Chondrocyte (in vitro differentiated cells): ENCODE results near the gene CCDC91. TPM values are rescaled to one million over a fixed set of nuclear protein-coding genes. Genes with fewer than 3 reads are reported as not detected.

Experiments used
- DNase-seq: peaks from one replicate; pipeline ENCODE4 v3.0.0; 2021; ENCODE audit warnings: mixed read lengths, low spot score
- H3K27ac Mint-ChIP-seq: one replicate; pipeline ENCODE4 v1.8.0; 2021; ENCODE audit warnings: mild to moderate bottlenecking, moderate library complexity, mixed read lengths; ENCODE audit not compliant: unreplicated experiment
- H3K27me3 Mint-ChIP-seq: 2 replicates; pipeline ENCODE4 v1.8.0; 2021; ENCODE audit warnings: low read depth, mixed read lengths
- H3K36me3 Mint-ChIP-seq: 2 replicates; pipeline ENCODE4 v1.8.0; 2021; ENCODE audit warnings: low read depth, mixed read lengths
- H3K4me1 Mint-ChIP-seq: 2 replicates; pipeline ENCODE4 v1.8.0; 2021; ENCODE audit warnings: low read depth, mild to moderate bottlenecking, mixed read lengths
- H3K4me3 Mint-ChIP-seq: one replicate; pipeline ENCODE4 v1.8.0; 2021; ENCODE audit warnings: mild to moderate bottlenecking, moderate library complexity, mixed read lengths; ENCODE audit not compliant: unreplicated experiment
- H3K9me3 Mint-ChIP-seq: 2 replicates; pipeline ENCODE4 v1.8.0; 2021; ENCODE audit warnings: low read depth, mixed read lengths
- total RNA-seq: library from RNA; stranded (reverse); gene quantifications from 3 replicates; pipeline ENCODE4 v1.2.1, GENCODE V29; 2021
- TF ChIP-seq, protein P1 (sequence below): fragments of 200-600 bp; sonication (generic); IDR thresholded peaks from 2 replicates; pipeline ENCODE4 v1.5.0; 2021; ENCODE audit warnings: antibody characterized with exemption, mild to moderate bottlenecking, moderate library complexity

CCDC91 gene
- total RNA-seq, 1 donor from 2014 or later: 17.7 TPM

DNA sequence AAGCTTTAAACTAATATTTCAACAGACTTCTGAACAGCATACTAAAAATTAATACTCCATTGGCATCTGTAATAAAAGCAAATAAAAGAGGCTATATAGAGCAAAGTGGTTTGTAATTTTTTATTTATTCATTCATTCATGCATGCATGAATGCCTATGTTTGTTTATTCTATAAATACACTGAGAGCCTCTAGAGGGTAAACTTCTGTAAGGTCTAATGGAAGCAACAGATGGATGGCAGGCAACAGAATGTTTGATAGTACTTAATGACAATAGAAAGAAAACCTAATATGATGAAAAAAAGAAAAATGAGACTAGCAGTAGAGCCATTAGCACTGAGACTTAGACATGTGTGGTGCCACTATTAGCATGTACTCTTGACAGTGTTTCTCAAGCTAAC is 253.1 kb downstream of the CCDC91 start:
- no peak for DNase-seq
- Mint-ChIP-seq H3K27ac (no peak overlapping the region), H3K9me3 (no peaks in the 10 kb centered on the region), H3K4me1 (peaks cover 3% of the 10 kb centered on the region), H3K27me3 (no peaks in the 10 kb centered on the region), H3K36me3 (no peaks in the 10 kb centered on the region), H3K4me3 (no peak overlapping the region)
- TF ChIP-seq, protein P1, sequence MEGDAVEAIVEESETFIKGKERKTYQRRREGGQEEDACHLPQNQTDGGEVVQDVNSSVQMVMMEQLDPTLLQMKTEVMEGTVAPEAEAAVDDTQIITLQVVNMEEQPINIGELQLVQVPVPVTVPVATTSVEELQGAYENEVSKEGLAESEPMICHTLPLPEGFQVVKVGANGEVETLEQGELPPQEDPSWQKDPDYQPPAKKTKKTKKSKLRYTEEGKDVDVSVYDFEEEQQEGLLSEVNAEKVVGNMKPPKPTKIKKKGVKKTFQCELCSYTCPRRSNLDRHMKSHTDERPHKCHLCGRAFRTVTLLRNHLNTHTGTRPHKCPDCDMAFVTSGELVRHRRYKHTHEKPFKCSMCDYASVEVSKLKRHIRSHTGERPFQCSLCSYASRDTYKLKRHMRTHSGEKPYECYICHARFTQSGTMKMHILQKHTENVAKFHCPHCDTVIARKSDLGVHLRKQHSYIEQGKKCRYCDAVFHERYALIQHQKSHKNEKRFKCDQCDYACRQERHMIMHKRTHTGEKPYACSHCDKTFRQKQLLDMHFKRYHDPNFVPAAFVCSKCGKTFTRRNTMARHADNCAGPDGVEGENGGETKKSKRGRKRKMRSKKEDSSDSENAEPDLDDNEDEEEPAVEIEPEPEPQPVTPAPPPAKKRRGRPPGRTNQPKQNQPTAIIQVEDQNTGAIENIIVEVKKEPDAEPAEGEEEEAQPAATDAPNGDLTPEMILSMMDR: no peak

DNA sequence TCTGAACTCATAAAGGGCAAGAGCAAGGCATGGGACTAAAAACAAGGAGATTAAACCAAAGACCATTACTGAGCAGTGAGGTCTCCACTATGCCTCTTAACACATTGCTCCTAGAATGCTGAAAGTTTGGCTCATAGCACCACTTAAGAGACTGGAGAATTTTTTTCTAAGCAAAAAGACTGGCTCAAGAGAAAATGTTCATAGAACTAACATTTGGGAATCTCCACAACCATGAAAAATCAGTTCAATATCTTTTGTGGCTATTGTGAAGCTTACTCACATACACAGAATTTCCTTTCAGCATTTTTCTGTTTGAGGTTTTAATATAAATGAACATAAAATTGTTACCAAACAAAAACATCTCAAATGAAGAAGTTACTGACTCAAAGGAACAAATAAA is 255.8 kb downstream of the CCDC91 start:
- Mint-ChIP-seq H3K27ac (no peak overlapping the region), H3K4me3 (no peak overlapping the region), H3K36me3 (no peaks in the 10 kb centered on the region), H3K9me3 (no peaks in the 10 kb centered on the region), H3K4me1 (no peaks in the 10 kb centered on the region), H3K27me3 (no peaks in the 10 kb centered on the region)
- TF ChIP-seq, protein P1: no peak
- no peak for DNase-seq

DNA sequence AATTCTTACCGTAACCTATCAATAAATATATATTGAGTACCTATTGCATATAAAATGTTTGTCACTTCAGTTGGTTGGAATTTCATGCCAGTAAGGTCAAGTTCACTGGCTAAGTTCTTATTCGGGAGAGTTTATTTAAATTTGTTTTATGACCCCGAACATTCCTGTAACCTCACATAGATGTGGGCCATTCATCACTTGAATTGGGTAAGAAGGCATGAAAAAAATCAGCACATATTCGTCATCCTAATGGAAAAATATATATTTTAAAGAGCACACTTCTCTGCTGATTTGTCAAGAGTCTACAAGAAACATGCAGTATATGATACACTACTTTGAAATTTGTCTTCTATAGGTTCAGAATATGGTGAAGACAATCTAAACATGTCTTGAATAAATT is 263.4 kb downstream of the CCDC91 start:
- TF ChIP-seq, protein P1: no peak
- H3K9me3 Mint-ChIP-seq: no peaks in the 10 kb centered on the region
- no peak for DNase-seq
- H3K4me1 Mint-ChIP-seq: peaks cover 6% of the 10 kb centered on the region
- H3K27me3 Mint-ChIP-seq: no peaks in the 10 kb centered on the region
- no peak overlapping the region for H3K4me3 Mint-ChIP-seq
- H3K36me3 Mint-ChIP-seq: peaks cover 2% of the 10 kb centered on the region
- H3K27ac Mint-ChIP-seq: no peak overlapping the region

DNA sequence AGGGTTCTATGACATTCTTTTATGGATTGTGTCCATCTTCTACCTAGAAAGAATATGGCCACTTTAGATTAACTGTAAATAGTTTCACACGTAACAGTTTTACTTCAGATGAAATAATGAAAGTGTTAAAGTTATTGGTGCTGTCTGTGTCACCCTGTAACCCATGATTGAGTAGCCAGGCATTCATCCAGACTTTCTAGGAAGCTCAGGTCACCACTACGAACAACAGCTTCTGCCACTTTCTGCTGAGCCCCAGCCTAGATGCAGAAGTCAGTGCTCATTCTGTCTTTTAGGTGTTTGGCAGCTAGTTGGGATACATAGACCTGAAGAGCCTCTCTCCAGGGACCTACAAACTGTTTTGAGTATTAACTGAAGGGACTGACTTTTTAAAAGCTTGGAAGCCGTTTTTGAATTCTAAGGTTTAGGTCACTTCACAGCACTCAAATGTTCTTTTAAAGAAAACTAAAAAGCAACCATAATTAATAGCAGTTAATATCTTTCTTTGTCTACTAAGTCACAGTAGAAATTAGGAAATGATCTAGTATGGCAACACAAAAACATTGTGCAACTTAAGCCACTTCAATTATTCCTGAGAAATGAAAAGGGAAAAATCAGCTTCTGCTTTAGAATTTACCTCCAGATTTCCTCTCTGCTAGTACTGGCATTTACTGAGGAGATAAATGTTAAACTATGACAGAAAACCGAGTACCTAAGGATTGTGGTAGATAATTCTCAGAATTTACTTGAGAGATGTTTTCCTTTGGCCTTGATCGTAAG is 266.9 kb downstream of the CCDC91 start:
- Mint-ChIP-seq H3K27ac (no peak overlapping the region), H3K4me3 (no peak overlapping the region), H3K4me1 (peaks cover 10% of the 10 kb centered on the region), H3K27me3 (no peaks in the 10 kb centered on the region), H3K36me3 (peaks cover 2% of the 10 kb centered on the region), H3K9me3 (no peaks in the 10 kb centered on the region)
- TF ChIP-seq, protein P1: no peak
- no peak for DNase-seq

DNA sequence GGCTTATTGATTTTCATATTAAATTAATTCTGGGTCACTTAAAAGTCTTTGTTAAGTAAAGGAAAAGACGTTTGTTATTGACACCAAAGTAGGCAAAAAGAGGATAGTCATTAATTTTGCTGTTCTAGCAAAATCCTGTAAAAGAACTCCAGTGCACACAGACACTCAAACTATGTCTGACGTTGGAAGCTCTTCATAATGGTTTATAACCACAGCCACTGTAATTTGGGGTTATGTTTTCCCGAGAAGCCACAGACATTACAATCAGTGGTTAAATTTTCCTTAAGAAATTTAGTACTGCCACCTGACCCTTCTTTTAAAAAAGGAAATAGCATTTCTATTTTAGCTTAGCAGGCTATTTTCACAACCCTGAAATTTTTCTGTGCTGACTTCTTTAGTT is 267.5 kb downstream of the CCDC91 start:
- Mint-ChIP-seq H3K9me3 (no peaks in the 10 kb centered on the region), H3K4me3 (no peak overlapping the region), H3K36me3 (no peaks in the 10 kb centered on the region), H3K27me3 (no peaks in the 10 kb centered on the region), H3K27ac (no peak overlapping the region), H3K4me1 (peaks cover 10% of the 10 kb centered on the region)
- TF ChIP-seq, protein P1: no peak
- no peak for DNase-seq
